ENCODE data around the gene SLITRK3.

Gene SLITRK3

GRCh38 chr3:165195640-165196576, at the start of gene SLITRK3:
Gene SLITRK3, minus strand, starts transcription at chr3:165196384. Its CDS starts 5,554 bp downstream, at chr3:165190830.
- H3K27ac Mint-ChIP-seq (ENCODE audit: low read depth), result no peak within 1 kb of the TSS

GRCh38 chr3:165243597-165243996, 47.4 kb upstream of the SLITRK3 start:
- Mint-ChIP-seq H3K4me3 (no peak overlapping the region), H3K36me3 (ENCODE audit: insufficient read depth) (no peaks in the 10 kb centered on the region), H3K4me1 (no peaks in the 10 kb centered on the region), H3K9me3 (peaks cover 23% of the 10 kb centered on the region), H3K27ac (ENCODE audit: low read depth) (no peak overlapping the region), H3K27me3 (no peaks in the 10 kb centered on the region)
- DNase-seq (ENCODE audit: low spot score in 2 of 2) (no peak), ATAC-seq (replicated peaks; ENCODE audit: extremely low read depth, poor library complexity, severe bottlenecking) (no peak)

More at GRCh38 chr3:165195640-165196576, at the start of gene SLITRK3:
- ATAC-seq (replicated peaks; ENCODE audit: extremely low read depth, poor library complexity, severe bottlenecking), result no peak
- DNase-seq (ENCODE audit: low spot score in 2 of 2), result no peak
- H3K36me3 Mint-ChIP-seq (ENCODE audit: insufficient read depth), result peaks cover 1% of the 10 kb centered on the region
- H3K4me3 Mint-ChIP-seq, result no peak within 1 kb of the TSS
- H3K4me1 Mint-ChIP-seq, result peaks cover 5% of the 10 kb centered on the region
- peaks cover 6% of the 10 kb centered on the region for H3K9me3 Mint-ChIP-seq
- peaks cover 43% of the 10 kb centered on the region for H3K27me3 Mint-ChIP-seq

DNA sequence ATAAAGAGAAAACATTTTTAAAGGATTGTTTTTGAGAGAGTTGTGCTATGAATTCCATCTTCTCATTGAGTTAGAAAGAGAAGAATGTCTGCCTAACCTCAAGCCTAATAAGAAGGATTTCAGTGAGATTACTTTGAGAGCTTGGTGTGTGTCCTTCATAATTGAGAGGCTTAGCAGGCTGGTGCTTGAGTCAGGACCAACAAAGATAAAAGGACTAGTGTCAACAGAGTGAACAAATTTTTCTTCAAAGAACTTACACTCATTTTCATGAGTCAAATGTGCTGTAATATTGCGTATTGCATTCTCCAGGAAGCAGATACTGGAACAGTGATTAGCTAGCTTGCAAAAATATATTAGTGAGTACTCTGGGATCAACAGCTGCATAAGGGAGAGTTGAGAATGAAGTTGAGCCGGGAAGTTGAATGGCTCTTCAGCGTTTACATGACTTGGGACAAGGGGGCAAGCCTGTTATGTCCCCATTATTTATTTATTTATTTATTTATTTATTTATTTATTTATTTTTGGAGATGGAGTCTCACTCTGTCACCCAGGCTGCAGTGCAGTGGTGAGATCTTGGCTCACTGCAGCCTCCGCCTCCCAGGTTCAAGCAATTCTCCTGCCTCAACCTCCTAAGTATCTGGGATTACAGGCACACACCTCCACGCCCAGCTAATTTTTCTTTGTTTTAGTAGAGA, 37.5 kb upstream of the SLITRK3 start:
- Mint-ChIP-seq H3K36me3 (ENCODE audit: insufficient read depth) (no peaks in the 10 kb centered on the region), H3K9me3 (no peaks in the 10 kb centered on the region), H3K4me1 (no peaks in the 10 kb centered on the region), H3K27ac (ENCODE audit: low read depth) (no peak overlapping the region), H3K27me3 (no peaks in the 10 kb centered on the region), H3K4me3 (no peak overlapping the region)
- DNase-seq (ENCODE audit: low spot score in 2 of 2) (no peak), ATAC-seq (replicated peaks; ENCODE audit: extremely low read depth, poor library complexity, severe bottlenecking) (no peak)

- ATAC-seq (replicated peaks; ENCODE audit: extremely low read depth, poor library complexity, severe bottlenecking) (no peak), DNase-seq (ENCODE audit: low spot score in 2 of 2) (no peak)
- H3K36me3 Mint-ChIP-seq (ENCODE audit: insufficient read depth), result peaks cover 2% of the 10 kb centered on the region
- H3K4me3 Mint-ChIP-seq, result no peak overlapping the region
- H3K27ac Mint-ChIP-seq (ENCODE audit: low read depth), result no peak overlapping the region
- H3K27me3 Mint-ChIP-seq, result no peaks in the 10 kb centered on the region
- no peaks in the 10 kb centered on the region for H3K4me1 Mint-ChIP-seq
- H3K9me3 Mint-ChIP-seq, result peaks cover 15% of the 10 kb centered on the region
Measured at GRCh38 chr3:165225604-165226003, 29.4 kb upstream of the SLITRK3 start.

GRCh38 chr3:165217739-165218138, 21.6 kb upstream of the SLITRK3 start:
- DNase-seq (ENCODE audit: low spot score in 2 of 2) (no peak), ATAC-seq (replicated peaks; ENCODE audit: extremely low read depth, poor library complexity, severe bottlenecking) (no peak)
- Mint-ChIP-seq H3K27me3 (no peaks in the 10 kb centered on the region), H3K36me3 (ENCODE audit: insufficient read depth) (no peaks in the 10 kb centered on the region), H3K9me3 (peaks cover 12% of the 10 kb centered on the region), H3K4me1 (no peaks in the 10 kb centered on the region), H3K4me3 (no peak overlapping the region), H3K27ac (ENCODE audit: low read depth) (no peak overlapping the region)

DNA sequence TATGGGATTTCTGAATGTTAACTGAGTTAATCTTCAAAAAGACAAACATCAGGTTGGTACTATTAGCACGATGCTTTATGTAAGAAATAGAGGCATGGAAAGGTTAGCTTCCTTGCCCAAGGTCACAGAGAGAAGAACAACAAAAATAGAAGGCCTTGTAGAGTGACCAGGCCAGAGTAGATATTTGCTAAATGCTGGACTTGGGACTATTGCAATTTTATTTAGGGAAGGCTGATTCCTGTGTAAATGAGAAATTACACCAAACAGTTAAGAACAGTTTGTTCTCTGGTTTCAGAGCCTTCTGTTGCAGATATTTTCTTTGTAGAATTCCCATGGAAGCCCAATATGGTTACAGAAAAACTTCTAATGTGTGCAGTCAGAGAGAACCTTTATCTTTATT, 16.4 kb upstream of the SLITRK3 start:
- Mint-ChIP-seq H3K4me1 (no peaks in the 10 kb centered on the region), H3K36me3 (ENCODE audit: insufficient read depth) (no peaks in the 10 kb centered on the region), H3K4me3 (no peak overlapping the region), H3K27ac (ENCODE audit: low read depth) (no peak overlapping the region), H3K9me3 (peaks cover 12% of the 10 kb centered on the region), H3K27me3 (no peaks in the 10 kb centered on the region)
- ATAC-seq (replicated peaks; ENCODE audit: extremely low read depth, poor library complexity, severe bottlenecking) (no peak), DNase-seq (ENCODE audit: low spot score in 2 of 2) (no peak)

DNA sequence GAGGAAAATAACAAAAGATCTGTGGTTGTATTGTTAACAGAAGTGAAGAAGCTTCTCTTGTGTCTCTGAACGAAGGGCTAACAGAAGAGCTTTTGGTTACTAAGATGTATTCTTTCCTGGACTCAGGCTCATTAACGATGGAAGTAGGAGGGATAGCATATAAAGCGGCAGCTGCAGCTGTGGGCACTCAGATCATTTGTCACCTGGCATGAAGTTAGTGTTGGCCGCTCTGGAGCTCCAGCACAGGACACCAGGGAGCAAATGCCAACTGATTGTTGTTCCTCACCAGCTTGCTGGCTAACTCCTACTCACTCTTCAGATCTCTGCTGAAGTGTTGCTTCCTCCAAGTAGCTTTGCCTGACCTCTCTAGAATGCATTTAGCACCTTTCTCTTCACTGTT, 15.5 kb upstream of the SLITRK3 start:
- ATAC-seq (replicated peaks; ENCODE audit: extremely low read depth, poor library complexity, severe bottlenecking), result no peak
- H3K27ac Mint-ChIP-seq (ENCODE audit: low read depth), result no peak overlapping the region
- no peaks in the 10 kb centered on the region for H3K27me3 Mint-ChIP-seq
- H3K4me1 Mint-ChIP-seq, result no peaks in the 10 kb centered on the region
- no peak overlapping the region for H3K4me3 Mint-ChIP-seq
- DNase-seq (ENCODE audit: low spot score in 2 of 2), result no peak
- peaks cover 12% of the 10 kb centered on the region for H3K9me3 Mint-ChIP-seq
- H3K36me3 Mint-ChIP-seq (ENCODE audit: insufficient read depth), result no peaks in the 10 kb centered on the region

GRCh38 chr3:165210727-165211126, 14.5 kb upstream of the SLITRK3 start:
- Mint-ChIP-seq H3K4me3 (no peak overlapping the region), H3K27ac (ENCODE audit: low read depth) (no peak overlapping the region), H3K4me1 (no peaks in the 10 kb centered on the region), H3K27me3 (no peaks in the 10 kb centered on the region), H3K36me3 (ENCODE audit: insufficient read depth) (no peaks in the 10 kb centered on the region), H3K9me3 (peaks cover 5% of the 10 kb centered on the region)
- DNase-seq (ENCODE audit: low spot score in 2 of 2) (no peak), ATAC-seq (replicated peaks; ENCODE audit: extremely low read depth, poor library complexity, severe bottlenecking) (no peak)

DNA sequence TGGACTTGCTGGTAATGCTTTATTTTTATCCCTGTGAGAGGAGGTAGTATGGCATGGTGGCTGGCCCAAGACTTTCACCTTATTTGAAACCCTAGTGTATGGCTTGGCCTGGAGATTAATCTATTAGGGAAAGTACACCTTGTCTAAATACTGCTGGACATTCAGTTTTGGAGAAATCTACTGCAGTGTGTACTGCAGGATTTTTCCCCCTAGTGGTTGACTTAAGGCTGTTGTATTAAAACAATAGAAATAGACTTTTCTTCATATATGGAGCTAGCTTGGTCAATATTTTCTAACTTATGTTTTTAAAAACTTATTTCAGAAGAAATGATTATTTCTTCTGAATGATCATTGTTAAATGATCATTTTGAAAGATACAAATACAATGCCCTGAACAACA, 13.9 kb upstream of the SLITRK3 start:
- no peaks in the 10 kb centered on the region for H3K27me3 Mint-ChIP-seq
- no peaks in the 10 kb centered on the region for H3K36me3 Mint-ChIP-seq (ENCODE audit: insufficient read depth)
- H3K4me1 Mint-ChIP-seq, result no peaks in the 10 kb centered on the region

GRCh38 chr3:165206454-165207266, 10.5 kb upstream of the SLITRK3 start:
- Mint-ChIP-seq H3K4me3 (no peak overlapping the region), H3K36me3 (ENCODE audit: insufficient read depth) (no peaks in the 10 kb centered on the region), H3K27me3 (no peaks in the 10 kb centered on the region), H3K27ac (ENCODE audit: low read depth) (no peak overlapping the region), H3K9me3 (peaks cover 6% of the 10 kb centered on the region), H3K4me1 (no peaks in the 10 kb centered on the region)
- no peak for DNase-seq (ENCODE audit: low spot score in 2 of 2)
- no peak for ATAC-seq (replicated peaks; ENCODE audit: extremely low read depth, poor library complexity, severe bottlenecking)

More for the DNA sequence above, 13.9 kb upstream of the SLITRK3 start:
- Mint-ChIP-seq H3K27ac (ENCODE audit: low read depth) (no peak overlapping the region), H3K4me3 (no peak overlapping the region), H3K9me3 (peaks cover 5% of the 10 kb centered on the region)
- ATAC-seq (replicated peaks; ENCODE audit: extremely low read depth, poor library complexity, severe bottlenecking) (no peak), DNase-seq (ENCODE audit: low spot score in 2 of 2) (no peak)

- no peaks in the 10 kb centered on the region for H3K27me3 Mint-ChIP-seq
- H3K4me3 Mint-ChIP-seq, result no peak overlapping the region
- DNase-seq (ENCODE audit: low spot score in 2 of 2) (no peak), ATAC-seq (replicated peaks; ENCODE audit: extremely low read depth, poor library complexity, severe bottlenecking) (no peak)
- H3K36me3 Mint-ChIP-seq (ENCODE audit: insufficient read depth), result no peaks in the 10 kb centered on the region
- no peak overlapping the region for H3K27ac Mint-ChIP-seq (ENCODE audit: low read depth)
- no peaks in the 10 kb centered on the region for H3K4me1 Mint-ChIP-seq
- H3K9me3 Mint-ChIP-seq, result peaks cover 6% of the 10 kb centered on the region
Measured at GRCh38 chr3:165204445-165204844, 8.3 kb upstream of the SLITRK3 start.

GRCh38 chr3:165202995-165203394, 6.8 kb upstream of the SLITRK3 start:
- Mint-ChIP-seq H3K27me3 (no peaks in the 10 kb centered on the region), H3K9me3 (peaks cover 6% of the 10 kb centered on the region), H3K4me3 (no peak overlapping the region), H3K36me3 (ENCODE audit: insufficient read depth) (no peaks in the 10 kb centered on the region), H3K27ac (ENCODE audit: low read depth) (no peak overlapping the region), H3K4me1 (no peaks in the 10 kb centered on the region)
- ATAC-seq (replicated peaks; ENCODE audit: extremely low read depth, poor library complexity, severe bottlenecking) (no peak), DNase-seq (ENCODE audit: low spot score in 2 of 2) (no peak)

Data from central memory CD8-positive, alpha-beta T cell (primary cell).